Heart left ventricle (tissue), 16 donors: Measurements from ENCODE around the gene DMKN. TPM values are rescaled to one million over a fixed set of nuclear protein-coding genes. Genes with fewer than 3 reads are reported as not detected.

Experiments
- ATAC-seq, 4 donors: fragments of 200-7000 bp; cut with Tn5 transposase; one replicate each; pipeline ENCODE4 v1.9.1; 2020 to 2022; ENCODE audit warnings: moderate library complexity in 4 of 4, mild to moderate bottlenecking in 3 of 4, moderate number of reproducible peaks in 1 of 4
- DNase-seq, 5 donors: peaks; one replicate each; pipeline ENCODE4 v3.0.0-alpha.2; 2020
- H3K27ac ChIP-seq, 12 donors: fragments of 200-600 bp; sonication (generic) in 4 of 12; one replicate each; pipeline versions ENCODE4 v1.5.0 to v1.8.0; 2016 to 2022; ENCODE audit warnings: mild to moderate bottlenecking in 2 of 12
- H3K27me3 ChIP-seq, 9 donors: fragments of 200-600 bp; sonication (generic) in 2 of 9; one replicate each; pipeline versions ENCODE4 v1.5.1 to v1.8.0; 2016 to 2022; ENCODE audit warnings: mild to moderate bottlenecking in 3 of 9
- H3K36me3 ChIP-seq, 9 donors: fragments of 200-600 bp; sonication (generic) in 2 of 9; one replicate each; pipeline versions ENCODE4 v1.5.0 to v1.8.0; 2018 to 2022; ENCODE audit warnings: mild to moderate bottlenecking in 2 of 9
- H3K4me1 ChIP-seq, 12 donors: fragments of 200-600 bp; sonication (generic) in 4 of 12; one replicate each; pipeline versions ENCODE4 v1.5.0 to v1.8.0; 2016 to 2022; ENCODE audit warnings: mild to moderate bottlenecking in 3 of 12
- H3K4me3 ChIP-seq, 12 donors: fragments of 200-600 bp; sonication (generic) in 4 of 12; one replicate each; pipeline versions ENCODE4 v1.5.0 to v1.8.0; 2017 to 2022; ENCODE audit warnings: mild to moderate bottlenecking in 9 of 12, moderate library complexity in 4 of 12
- H3K9me3 ChIP-seq, 12 donors: fragments of 200-600 bp; sonication (generic) in 4 of 12; one replicate each; pipeline versions ENCODE4 v1.5.0 to v1.8.0; 2016 to 2022; ENCODE audit warnings: mild to moderate bottlenecking in 1 of 12
- POLR2A ChIP-seq, 2 donors: fragments of 450-650 bp; IDR thresholded peaks; one replicate each; pipeline ENCODE4 v1.6.1; 2017; ENCODE audit warnings: antibody characterized with exemption in 2 of 2, mild to moderate bottlenecking in 2 of 2, moderate library complexity in 2 of 2
- WGBS, 4 donors: extraction: QIAGEN DNeasy Blood & Tissue Kit in 2 of 4; methylation state at CpG; one replicate each; pipeline versions ENCODE4 v1.1.5 to v1.1.7; 2013 to 2018; 5-methylcytosine and 5-hydroxymethylcytosine counted together
- intact Hi-C, 10 donors: fragments of 100-400 bp; cut with DNase I; formaldehyde crosslinking; loops; one replicate each; pipeline versions ENCODE4 v1.11.1 to v1.14.2; 2022
- polyA plus RNA-seq, 2 donors: library from polyadenylated mRNA; stranded (reverse); fragments of 200-250 nt; gene quantifications; one replicate each; pipeline ENCODE4 v1.2.3, GENCODE V29; 2013
- total RNA-seq, 9 donors: library from RNA; depleted of rRNA in 2 of 9; stranded (reverse); fragments of >200 nt in 2 of 9; fragmentation: NEBNext Ultra II Directional in 3 of 9; extraction: Animal tissue kit (Norgen Biotek cat#: 25700) in 3 of 9; gene quantifications; one replicate each; pipeline versions ENCODE4 v1.1.0 to v1.2.4, GENCODE V29; 2016 to 2023
- TF ChIP-seq, protein P1 (sequence below), 12 donors: fragments of 200-600 bp; sonication (generic) in 4 of 12; IDR thresholded peaks; one replicate each; pipeline versions ENCODE4 v1.5.0 to v1.8.0; 2018 to 2022; ENCODE audit warnings: antibody characterized with exemption in 12 of 12, mild to moderate bottlenecking in 5 of 12
- donor health status: ischemic (EF 13 %, LVEDD 7.1; RV severe dilation, severe dysfunction).
- donor health status: healthy with polysubstance abuse.
- donor health status: DM: no; HTN: yes; CAD: no.
- donor health status: DM: no; HTN: no; CAD: no.
- donor health status: ischemic (EF 25% LVEDD 6.9; RV normal size, moderate dysfunction).
- donor health status: ischemic (EF 25% LVEDD 5.7; RV mildly dilated, moderate dysfunction).
- donor health status: healthy.
- donor health status: DM: yes; HTN: yes; CAD: no.
- donor health status: ischemic (EF 35%, LVEDD 5.7; RV mildly dilated, moderate dysfunction).
- donor health status: nonischemic (EF 11% LVEDD 7.7; RV severe dilation, severe dysfunction).
- donor health status: DM: yes; HTN: yes; CAD: no.
- donor health status: PGD.
- donor health status: ischemic (EF 29% LVEDD 5.4; RV normal size, mild dysfunction).
- donor health status: nonischemic (EF 23%, LVEDD 6.1; RV moderate dilation, normal function).

The DMKN gene
- total and polyA plus RNA-seq, 11 donors: 7.8 to 38.8 (median 13.0) TPM

DNA sequence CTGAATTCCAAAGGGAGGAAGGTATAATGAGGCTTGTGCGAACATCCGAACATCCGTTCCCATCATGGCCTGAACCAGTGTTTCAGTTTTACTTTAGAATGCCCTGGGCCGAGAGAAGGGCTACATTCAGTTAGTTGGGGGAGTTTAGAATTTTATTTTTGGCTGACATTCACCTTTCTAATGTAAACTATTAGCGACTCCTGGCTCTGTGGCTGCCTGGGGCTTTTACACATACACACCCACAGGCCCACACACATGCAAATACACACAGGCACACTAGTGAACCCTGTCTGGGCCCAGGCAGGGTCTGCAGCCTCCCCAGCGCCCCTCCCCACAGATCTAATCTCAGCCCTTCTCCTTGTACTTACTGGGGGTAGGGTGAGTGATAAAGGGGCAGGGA lies 25.9 kb upstream of the DMKN start:
- intact Hi-C loops: no loop called here
- Histone ChIP-seq H3K27me3 (peaks cover 0 to 7% (median 2%) of the 10 kb centered on the region in 9 donors), H3K36me3 (no peaks in the 10 kb centered on the region), H3K4me1 (peaks cover 0 to 5% (median 1%) of the 10 kb centered on the region in 12 donors), H3K27ac (no peak overlapping the region), H3K9me3 (no peaks in the 10 kb centered on the region), H3K4me3 (no peak overlapping the region)
- TF ChIP-seq, protein P1, sequence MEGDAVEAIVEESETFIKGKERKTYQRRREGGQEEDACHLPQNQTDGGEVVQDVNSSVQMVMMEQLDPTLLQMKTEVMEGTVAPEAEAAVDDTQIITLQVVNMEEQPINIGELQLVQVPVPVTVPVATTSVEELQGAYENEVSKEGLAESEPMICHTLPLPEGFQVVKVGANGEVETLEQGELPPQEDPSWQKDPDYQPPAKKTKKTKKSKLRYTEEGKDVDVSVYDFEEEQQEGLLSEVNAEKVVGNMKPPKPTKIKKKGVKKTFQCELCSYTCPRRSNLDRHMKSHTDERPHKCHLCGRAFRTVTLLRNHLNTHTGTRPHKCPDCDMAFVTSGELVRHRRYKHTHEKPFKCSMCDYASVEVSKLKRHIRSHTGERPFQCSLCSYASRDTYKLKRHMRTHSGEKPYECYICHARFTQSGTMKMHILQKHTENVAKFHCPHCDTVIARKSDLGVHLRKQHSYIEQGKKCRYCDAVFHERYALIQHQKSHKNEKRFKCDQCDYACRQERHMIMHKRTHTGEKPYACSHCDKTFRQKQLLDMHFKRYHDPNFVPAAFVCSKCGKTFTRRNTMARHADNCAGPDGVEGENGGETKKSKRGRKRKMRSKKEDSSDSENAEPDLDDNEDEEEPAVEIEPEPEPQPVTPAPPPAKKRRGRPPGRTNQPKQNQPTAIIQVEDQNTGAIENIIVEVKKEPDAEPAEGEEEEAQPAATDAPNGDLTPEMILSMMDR (IDR thresholded peaks at IDR 0.05): no peak
- no peak for TF ChIP-seq POLR2A (IDR thresholded peaks at IDR 0.05)
- ATAC-seq (no peak), DNase-seq (no peak)
- 79 to 88% (median 83%) methylated on average over 6 of the region's 6 CpGs for WGBS, 4 donors

DNA sequence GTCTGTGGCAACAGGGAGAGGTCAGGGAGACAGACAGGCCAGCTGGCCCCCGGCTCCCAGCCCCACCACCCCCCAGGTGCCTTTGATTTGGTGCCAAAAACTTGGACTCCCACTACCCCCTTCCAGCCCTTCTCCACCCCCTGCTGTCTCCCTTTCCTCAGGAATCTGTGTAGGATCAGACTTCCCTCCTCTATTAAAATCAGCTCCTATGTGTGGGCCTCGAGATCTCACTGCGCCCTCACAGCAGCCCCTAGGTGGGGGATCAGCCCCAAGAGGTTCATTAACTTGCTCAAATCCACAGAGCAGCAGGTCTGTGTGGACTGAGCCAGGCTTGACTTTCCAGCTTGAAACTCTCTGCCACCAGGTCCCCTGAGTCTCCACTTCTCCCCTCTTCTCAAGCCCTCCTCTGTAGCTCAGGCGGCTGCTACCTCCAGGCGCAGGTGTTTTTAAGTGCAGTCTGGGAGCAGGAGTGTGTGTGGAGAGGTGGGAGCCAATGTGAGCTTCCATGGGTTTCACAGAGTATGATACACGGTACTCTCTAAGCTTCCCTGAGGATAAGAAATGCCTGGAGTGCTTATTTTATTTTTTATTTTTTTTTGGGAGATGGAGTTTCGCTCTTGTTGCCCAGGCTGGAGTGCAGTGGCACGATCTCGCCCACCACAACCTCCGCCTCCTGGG lies 21.5 kb upstream of the DMKN start:
- intact Hi-C loops: no loop called here
- no peak for ATAC-seq
- TF ChIP-seq, protein P1 (IDR thresholded peaks at IDR 0.05): no peak
- TF ChIP-seq POLR2A (IDR thresholded peaks at IDR 0.05): no peak
- Histone ChIP-seq H3K4me1 (peaks cover 0 to 21% (median 0%) of the 10 kb centered on the region in 12 donors), H3K9me3 (no peaks in the 10 kb centered on the region), H3K27me3 (peaks cover 5 to 51% (median 26%) of the 10 kb centered on the region in 9 donors), H3K27ac (no peak overlapping the region), H3K36me3 (no peaks in the 10 kb centered on the region), H3K4me3 (no peak overlapping the region)
- WGBS, 4 donors: 67 to 74% (median 70%) methylated on average over 8 to 10 of the region's 10 CpGs
- no peak for DNase-seq

DNA sequence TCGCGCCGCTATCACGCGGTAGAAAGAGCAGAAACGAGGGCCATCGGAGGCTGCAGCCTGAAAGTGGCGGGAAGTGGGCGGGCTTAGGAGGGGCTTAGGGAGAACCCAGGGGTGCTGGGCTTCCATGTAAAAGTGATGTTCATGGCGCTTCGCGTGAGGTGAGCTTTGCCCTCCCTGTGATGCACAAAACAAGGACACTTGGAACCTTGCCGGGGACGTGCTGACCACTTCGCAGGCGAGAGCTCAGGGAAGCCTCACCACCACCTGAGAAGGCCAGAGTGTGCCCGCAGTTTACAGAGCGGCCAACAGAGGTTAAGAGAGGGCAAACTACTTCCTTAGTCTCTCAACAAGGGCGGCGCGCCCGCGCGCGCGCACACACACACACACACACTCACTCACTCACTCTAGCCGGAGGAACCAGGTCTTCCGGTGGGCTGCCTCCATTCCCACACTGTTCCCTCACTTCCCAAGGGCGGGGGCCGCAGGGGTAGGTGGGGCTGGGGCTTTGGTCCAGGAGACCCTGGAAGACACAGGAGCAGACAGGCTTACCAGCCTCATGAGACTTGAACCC lies 20.5 kb upstream of the DMKN start:
- Histone ChIP-seq H3K4me1 (peaks cover 0 to 21% (median 0%) of the 10 kb centered on the region in 12 donors), H3K4me3 (peak overlapping the region in 1 of 12 donors; percentile 16), H3K27ac (no peak overlapping the region), H3K9me3 (no peaks in the 10 kb centered on the region), H3K36me3 (no peaks in the 10 kb centered on the region), H3K27me3 (peaks cover 11 to 61% (median 34%) of the 10 kb centered on the region in 9 donors)
- TF ChIP-seq, protein P1 (IDR thresholded peaks at IDR 0.05): no peak
- DNase-seq: peak in 2 of 5 donors; percentile 46 to 51
- peak in 3 of 4 donors; percentile 50 to 65 (median 55) for ATAC-seq
- WGBS, 4 donors: 3 to 10% (median 5%) methylated on average over 26 to 30 of the region's 30 CpGs
- intact Hi-C loops: no loop called here

DNA sequence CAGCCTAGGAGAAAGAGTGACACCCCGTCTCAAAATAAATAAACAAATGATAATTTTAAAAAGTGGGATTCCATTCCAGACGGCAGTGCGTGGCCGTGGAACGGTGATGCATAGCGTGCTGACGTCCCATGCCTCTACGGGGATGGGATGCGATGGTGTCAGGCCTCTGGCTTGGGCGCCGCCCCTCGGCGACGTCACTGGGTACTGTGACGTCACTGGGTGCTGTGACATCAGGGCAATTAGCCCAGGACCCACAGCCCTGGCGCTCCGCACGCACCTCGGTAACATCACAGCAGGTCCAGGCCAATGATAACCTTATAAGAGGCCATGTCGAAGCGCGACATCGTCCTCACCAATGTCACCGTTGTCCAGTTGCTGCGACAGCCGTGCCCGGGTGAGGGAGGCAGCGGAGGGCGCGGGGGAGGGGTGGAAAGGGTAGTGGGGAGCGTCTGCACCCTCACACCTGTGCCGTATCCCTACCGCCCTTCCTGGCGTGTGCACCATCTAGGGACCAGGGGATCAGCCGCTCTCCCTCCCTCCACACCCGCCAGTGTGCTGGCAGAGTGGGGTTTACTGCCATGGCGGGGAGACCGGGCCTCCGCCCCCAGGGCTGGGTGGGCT lies 19.9 kb upstream of the DMKN start, which contains the start of gene GAPDHS:
Gene GAPDHS (plus strand): TSS at position 256 of the 621 bp plus-strand sequence. CDS start 72 bp downstream, at position 328.
- 22 to 62% (median 32%) methylated on average over 24 to 39 of the region's 39 CpGs for WGBS, 4 donors
- peaks cover 11 to 67% (median 34%) of the 10 kb centered on the region in 9 donors for H3K27me3 ChIP-seq
- intact Hi-C loops: no loop called here
- H3K4me1 ChIP-seq: peaks cover 0 to 21% (median 0%) of the 10 kb centered on the region in 12 donors
- TF ChIP-seq POLR2A (IDR thresholded peaks at IDR 0.05): no peak
- H3K27ac ChIP-seq: peak within 1 kb of the TSS in 1 of 12 donors; percentile 73
- no peaks in the 10 kb centered on the region for H3K9me3 ChIP-seq
- ATAC-seq: peak in 1 of 4 donors; percentile 22
- H3K36me3 ChIP-seq: no peaks in the 10 kb centered on the region
- no peak for DNase-seq
- H3K4me3 ChIP-seq: peak within 1 kb of the TSS in 1 of 12 donors; percentile 16
